IMR-90 (cell line): ENCODE data around the gene STAG1. TPM values are rescaled to one million over a fixed set of nuclear protein-coding genes. Genes with fewer than 3 reads are reported as not detected.

Experiments
- ATAC-seq: fragments of 200-7000 bp; cut with Tn5 transposase; 2 replicates; pipeline ENCODE4 v1.9.1; 2020; ENCODE audit warnings: low read depth, mild to moderate bottlenecking, moderate library complexity
- BruUV-seq: library from RNA; stranded (reverse); fragments of 400-500 nt; replicated peaks from 2 replicates; lab custom pipeline; 2021; lab: Mats Ljungman, UMichigan
- CTCF ChIA-PET: fragments of 300-600 bp; formaldehyde crosslinking; extraction: SDS; loops from one replicate; lab custom pipeline; 2021; ENCODE audit warnings: antibody characterized with exemption; lab: Yijun Ruan, JAX
- POLR2A ChIA-PET: fragments of 300-600 bp; sonication (Branson Sonifier 250); formaldehyde crosslinking; loops from one replicate; lab custom pipeline; 2022; ENCODE audit warnings: antibody characterized with exemption; ENCODE audit not compliant: unreplicated experiment; lab: Charles Lee
- DNase-seq: peaks from one replicate; pipeline ENCODE4 v3.0.0; 2013
- H2AFZ ChIP-seq: replicated peaks from 2 replicates; pipeline ENCODE3; 2013; ENCODE audit warnings: low read length, mild to moderate bottlenecking; ENCODE audit not compliant: poor library complexity
- H2AK5ac ChIP-seq: 2 replicates; pipeline ENCODE4 v1.6.1; 2013; ENCODE audit warnings: low read depth, low read length, inconsistent platforms
- H2AK9ac ChIP-seq: replicated peaks from 2 replicates; pipeline ENCODE3; 2013; ENCODE audit warnings: mild to moderate bottlenecking, low read depth, low read length, moderate library complexity; ENCODE audit not compliant: poor library complexity
- H2BK120ac ChIP-seq: 2 replicates; pipeline ENCODE4 v1.6.1; 2013; ENCODE audit warnings: low read depth, low read length, inconsistent platforms
- H2BK15ac ChIP-seq: 3 replicates; pipeline ENCODE4 v1.6.1; 2013; ENCODE audit warnings: low read depth, low read length, inconsistent platforms
- H2BK20ac ChIP-seq: 2 replicates; pipeline ENCODE4 v1.6.1; 2013; ENCODE audit warnings: low read depth, mild to moderate bottlenecking, inconsistent platforms, low read length, moderate library complexity
- H2BK5ac ChIP-seq: 2 replicates; pipeline ENCODE4 v1.6.1; 2013; ENCODE audit warnings: mild to moderate bottlenecking, low read depth, low read length, inconsistent platforms; ENCODE audit not compliant: poor library complexity, severe bottlenecking
- H3K14ac ChIP-seq: replicated peaks from 2 replicates; pipeline ENCODE4 v1.6.1; 2013; ENCODE audit warnings: low read depth, low read length, inconsistent platforms
- H3K18ac ChIP-seq: 2 replicates; pipeline ENCODE4 v1.6.1; 2013; ENCODE audit warnings: low read depth, low read length, control low read depth
- H3K23ac ChIP-seq: 2 replicates; pipeline ENCODE4 v1.6.1; 2013; ENCODE audit warnings: low read depth, low read length, inconsistent platforms
- H3K27ac ChIP-seq: 2 replicates; pipeline ENCODE4 v1.5.1; 2013; ENCODE audit warnings: mild to moderate bottlenecking, control low read depth, low read length; ENCODE audit not compliant: insufficient read depth
- H3K27me3 ChIP-seq: 2 replicates; pipeline ENCODE4 v1.6.1; 2013; ENCODE audit warnings: low read length; ENCODE audit not compliant: control insufficient read depth, insufficient read depth
- H3K36me3 ChIP-seq: 2 replicates; pipeline ENCODE4 v1.6.1; 2013; ENCODE audit warnings: low read length, mixed read lengths; ENCODE audit not compliant: control insufficient read depth, insufficient read depth
- H3K4ac ChIP-seq: 2 replicates; pipeline ENCODE4 v1.6.1; 2013; ENCODE audit warnings: low read depth, low read length, inconsistent platforms
- H3K4me1 ChIP-seq: 2 replicates; pipeline ENCODE4 v1.6.1; 2013; ENCODE audit warnings: low read length, mixed read lengths; ENCODE audit not compliant: control insufficient read depth, insufficient read depth
- H3K4me2 ChIP-seq: 2 replicates; pipeline ENCODE4 v1.6.1; 2013; ENCODE audit warnings: low read depth, mild to moderate bottlenecking, control low read depth, low read length, moderate library complexity
- H3K4me3 ChIP-seq: 2 replicates; pipeline ENCODE4 v1.5.1; 2013; ENCODE audit warnings: low read depth, mild to moderate bottlenecking, control low read depth, low read length, moderate library complexity; ENCODE audit not compliant: insufficient read depth
- H3K56ac ChIP-seq: 2 replicates; pipeline ENCODE4 v1.6.1; 2013; ENCODE audit warnings: low read length, inconsistent platforms; ENCODE audit not compliant: insufficient read depth; ENCODE audit errors: extremely low read depth
- H3K79me1 ChIP-seq, 2 experiments: 2 replicates each; pipeline ENCODE4 v1.6.1; 2013; ENCODE audit warnings: low read length in 2 of 2, inconsistent platforms in 1 of 2, low read depth in 1 of 2
- H3K9ac ChIP-seq: 2 replicates; pipeline ENCODE4 v1.6.1; 2013; ENCODE audit warnings: low read depth, low read length, control low read depth
- H3K9me1 ChIP-seq: 2 replicates; pipeline ENCODE4 v1.6.1; 2013; ENCODE audit warnings: low read length, inconsistent platforms; ENCODE audit not compliant: insufficient read depth
- H3K9me3 ChIP-seq: 2 replicates; pipeline ENCODE4 v1.6.1; 2013; ENCODE audit warnings: low read length; ENCODE audit not compliant: control insufficient read depth, insufficient read depth
- H4K20me1 ChIP-seq: 2 replicates; pipeline ENCODE4 v1.6.1; 2013; ENCODE audit warnings: low read length, inconsistent platforms; ENCODE audit not compliant: insufficient read depth
- H4K5ac ChIP-seq: 2 replicates; pipeline ENCODE4 v1.6.1; 2013; ENCODE audit warnings: mild to moderate bottlenecking, low read depth, low read length, control low read depth
- H4K8ac ChIP-seq, 2 experiments: 2 replicates each; pipeline ENCODE4 v1.6.1; 2013; ENCODE audit warnings: low read depth in 2 of 2, low read length in 2 of 2, control low read depth in 1 of 2, inconsistent platforms in 1 of 2
- H4K91ac ChIP-seq: 2 replicates; pipeline ENCODE4 v1.6.1; 2013; ENCODE audit warnings: low read depth, low read length, inconsistent platforms; ENCODE audit not compliant: insufficient read depth
- BHLHE40 ChIP-seq: fragments of 150-350 bp; IDR thresholded peaks from 2 replicates; pipeline ENCODE4 v1.6.1; 2016; ENCODE audit warnings: mild to moderate bottlenecking, low read depth, low read length
- CEBPB ChIP-seq: IDR thresholded peaks from 2 replicates; pipeline ENCODE4 v1.6.1; 2012; ENCODE audit warnings: low read depth, low read length, improper control_type of control experiment
- CHD1 ChIP-seq: IDR thresholded peaks from 2 replicates; pipeline ENCODE4 v1.6.1; 2012; ENCODE audit warnings: low read depth, low read length, improper control_type of control experiment
- FOS ChIP-seq: fragments of 150-350 bp; IDR thresholded peaks from 2 replicates; pipeline ENCODE4 v1.6.1; 2016; ENCODE audit warnings: low read depth, low read length
- MAFK ChIP-seq: IDR thresholded peaks from 2 replicates; pipeline ENCODE4 v1.6.1; 2012; ENCODE audit warnings: low read depth, low read length, improper control_type of control experiment
- MAZ ChIP-seq: IDR thresholded peaks from 2 replicates; pipeline ENCODE4 v1.6.1; 2012; ENCODE audit warnings: low read depth, mild to moderate bottlenecking, low read length, improper control_type of control experiment, moderate library complexity, borderline replicate concordance
- MXI1 ChIP-seq: IDR thresholded peaks from 2 replicates; pipeline ENCODE4 v1.6.1; 2012; ENCODE audit warnings: low read depth, mild to moderate bottlenecking, low read length, moderate library complexity, borderline replicate concordance
- NFE2L2 ChIP-seq: fragments of 150-350 bp; IDR thresholded peaks from 2 replicates; pipeline ENCODE4 v1.6.1; 2016; ENCODE audit warnings: low read depth, mild to moderate bottlenecking, low read length
- RAD21 ChIP-seq: IDR thresholded peaks from 2 replicates; pipeline ENCODE4 v1.6.1; 2012; ENCODE audit warnings: low read length, improper control_type of control experiment
- RCOR1 ChIP-seq: IDR thresholded peaks from 2 replicates; pipeline ENCODE4 v1.6.1; 2012; ENCODE audit warnings: mild to moderate bottlenecking, low read length, improper control_type of control experiment; ENCODE audit not compliant: insufficient replicate concordance
- RFX5 ChIP-seq: IDR thresholded peaks from 2 replicates; pipeline ENCODE4 v1.8.0; 2012; ENCODE audit warnings: low read depth, mild to moderate bottlenecking, low read length, moderate library complexity
- SMC3 ChIP-seq: fragments of 150-350 bp; IDR thresholded peaks from 2 replicates; pipeline ENCODE4 v1.6.1; 2016; ENCODE audit warnings: low read depth, mild to moderate bottlenecking, antibody characterized with exemption, low read length, moderate library complexity
- WGBS, 2 experiments: methylation state at CpG; one replicate each; pipeline versions ENCODE4 v1.1.5 to v1.1.7; 2013; ENCODE audit warnings: missing lambda C conversion rate in 2 of 2; ENCODE audit not compliant: insufficient read length in 1 of 2; ENCODE audit errors: extremely low coverage in 2 of 2; 5-methylcytosine and 5-hydroxymethylcytosine counted together
- dilution Hi-C: fragments of 300-500 bp; cut with HindIII; formaldehyde crosslinking; loops from one replicate; pipeline ENCODE4 v1.14.3; 2018; ENCODE audit warnings: low sequenced_read_pairs; ENCODE audit not compliant: unreplicated experiment
- in situ Hi-C: fragments of 300-500 bp; cut with MboI; formaldehyde crosslinking; loops from 3 replicates; pipeline ENCODE4 v1.14.3; 2019; ENCODE audit warnings: low sequenced_read_pairs, inconsistent platforms, mixed read lengths
- intact Hi-C: fragments of 100-400 bp; cut with micrococcal nuclease; formaldehyde crosslinking; loops from 2 replicates; pipeline ENCODE4 v1.10.0; 2022
- polyA plus RNA-seq, 3 experiments: library from polyadenylated mRNA; depleted of rRNA; stranded (reverse); fragments of >200 nt; gene quantifications; 2 replicates each; pipeline ENCODE4 v1.2.3, GENCODE V29; 2012; ENCODE audit warnings: low replicate concordance in 1 of 3
- total RNA-seq: library from RNA; depleted of rRNA; stranded (reverse); fragments of >200 nt; gene quantifications from 2 replicates; pipeline ENCODE4 v1.2.3, GENCODE V29; 2012
- TF ChIP-seq, protein P1 (sequence below): fragments of 150-350 bp; IDR thresholded peaks from 2 replicates; pipeline ENCODE4 v1.6.1; 2017; ENCODE audit warnings: mild to moderate bottlenecking, antibody characterized with exemption, low read length, low read depth
- TF ChIP-seq, protein P2 (sequence below): conservative IDR thresholded peaks from 2 replicates; pipeline ENCODE4 v1.5.1; 2012; ENCODE audit warnings: mild to moderate bottlenecking, low read depth, low read length, improper control_type of control experiment

Gene STAG1
- total and polyA plus RNA-seq, 2 of the 4 experiments (the other 2 are of a cell fraction), result 9.6 to 32.3 TPM

DNA sequence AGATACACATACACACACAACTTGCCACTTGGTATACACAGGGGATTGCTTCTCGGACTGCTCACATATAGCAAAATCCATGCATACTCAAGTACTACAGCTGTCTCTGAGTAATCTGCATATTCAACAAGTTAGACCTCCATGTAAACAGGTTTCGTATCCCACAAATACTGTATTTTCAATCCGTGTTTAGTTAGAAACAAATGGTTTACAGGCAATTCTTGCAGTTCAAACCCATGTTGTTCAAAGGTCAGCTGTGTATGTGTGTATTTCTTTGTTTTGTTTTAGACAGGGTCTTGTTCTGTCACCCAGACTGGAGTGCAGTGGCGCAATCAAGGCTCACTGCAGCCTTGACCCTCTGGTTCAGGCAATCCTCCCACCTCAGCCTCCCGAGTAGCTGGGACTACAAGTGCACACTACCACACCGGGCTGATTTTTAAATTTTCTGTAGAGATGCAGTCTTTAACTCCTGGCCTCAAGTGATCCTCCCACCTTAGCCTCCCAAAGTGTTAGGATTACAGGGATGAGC lies 253.2 kb downstream of the STAG1 start:
- WGBS, 2 experiments, result no CpG with 5 or more reads among the region's 6 CpGs
- no TSS peak for BruUV-seq

More for the DNA sequence above, 253.2 kb downstream of the STAG1 start:
- Histone ChIP-seq H3K23ac (no peak overlapping the region), H2BK15ac (no peak overlapping the region), H3K9me3 (no peaks in the 10 kb centered on the region), H2BK5ac (no peak overlapping the region), H3K56ac (no peak overlapping the region), H2BK120ac (no peak overlapping the region), H4K91ac (no peak overlapping the region), H3K4me1 (0 out of 2 replicates have a peak, but pooled peaks cover 2% of the 10 kb centered on the region), H4K20me1 (no peaks in the 10 kb centered on the region), H2AFZ (no peak overlapping the region), H3K27ac (no peak overlapping the region), H3K9me1 (0 out of 2 replicates have a peak, but pooled peaks cover 3% of the 10 kb centered on the region), H2AK9ac (no peak overlapping the region), H3K4me3 (no peak overlapping the region), H2BK20ac (no peak overlapping the region), H2AK5ac (no peak overlapping the region), H4K8ac (no peak overlapping the region), H3K36me3 (peaks cover 5% of the 10 kb centered on the region; the same call in 1 of the 2 replicates), H4K5ac (no peak overlapping the region; the same call in 1 of the 2 replicates), H3K9ac (no peak overlapping the region), H3K27me3 (no peaks in the 10 kb centered on the region), H3K18ac (no peak overlapping the region), H3K4me2 (no peak overlapping the region), H3K14ac (no peak overlapping the region), H3K4ac (no peak overlapping the region), H3K79me1 (peaks cover 4 to 9% of the 10 kb centered on the region in 2 experiments; a peak in 3 of 4 replicates)
- intact Hi-C loops (no loop called here), dilution Hi-C loops (no loop called here), in situ Hi-C loops (no loop called here)
- DNase-seq (no peak), ATAC-seq (no peak)
- POLR2A ChIA-PET, result no interaction called here
- CTCF ChIA-PET, result no interaction called here
- TF ChIP-seq, protein P1, sequence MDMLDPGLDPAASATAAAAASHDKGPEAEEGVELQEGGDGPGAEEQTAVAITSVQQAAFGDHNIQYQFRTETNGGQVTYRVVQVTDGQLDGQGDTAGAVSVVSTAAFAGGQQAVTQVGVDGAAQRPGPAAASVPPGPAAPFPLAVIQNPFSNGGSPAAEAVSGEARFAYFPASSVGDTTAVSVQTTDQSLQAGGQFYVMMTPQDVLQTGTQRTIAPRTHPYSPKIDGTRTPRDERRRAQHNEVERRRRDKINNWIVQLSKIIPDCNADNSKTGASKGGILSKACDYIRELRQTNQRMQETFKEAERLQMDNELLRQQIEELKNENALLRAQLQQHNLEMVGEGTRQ, result no peak
- TF ChIP-seq RAD21, result no peak
- TF ChIP-seq, protein P2, sequence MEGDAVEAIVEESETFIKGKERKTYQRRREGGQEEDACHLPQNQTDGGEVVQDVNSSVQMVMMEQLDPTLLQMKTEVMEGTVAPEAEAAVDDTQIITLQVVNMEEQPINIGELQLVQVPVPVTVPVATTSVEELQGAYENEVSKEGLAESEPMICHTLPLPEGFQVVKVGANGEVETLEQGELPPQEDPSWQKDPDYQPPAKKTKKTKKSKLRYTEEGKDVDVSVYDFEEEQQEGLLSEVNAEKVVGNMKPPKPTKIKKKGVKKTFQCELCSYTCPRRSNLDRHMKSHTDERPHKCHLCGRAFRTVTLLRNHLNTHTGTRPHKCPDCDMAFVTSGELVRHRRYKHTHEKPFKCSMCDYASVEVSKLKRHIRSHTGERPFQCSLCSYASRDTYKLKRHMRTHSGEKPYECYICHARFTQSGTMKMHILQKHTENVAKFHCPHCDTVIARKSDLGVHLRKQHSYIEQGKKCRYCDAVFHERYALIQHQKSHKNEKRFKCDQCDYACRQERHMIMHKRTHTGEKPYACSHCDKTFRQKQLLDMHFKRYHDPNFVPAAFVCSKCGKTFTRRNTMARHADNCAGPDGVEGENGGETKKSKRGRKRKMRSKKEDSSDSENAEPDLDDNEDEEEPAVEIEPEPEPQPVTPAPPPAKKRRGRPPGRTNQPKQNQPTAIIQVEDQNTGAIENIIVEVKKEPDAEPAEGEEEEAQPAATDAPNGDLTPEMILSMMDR, result no peak
- no peak for TF ChIP-seq BHLHE40
- no peak for TF ChIP-seq FOS
- no peak for TF ChIP-seq MAZ
- TF ChIP-seq MXI1, result no peak
- TF ChIP-seq SMC3, result no peak
- TF ChIP-seq CHD1, result no peak
- TF ChIP-seq CEBPB, result no peak
- no peak for TF ChIP-seq NFE2L2
- no peak for TF ChIP-seq MAFK
- no peak for TF ChIP-seq RFX5
- TF ChIP-seq RCOR1, result no peak
